Stomach smooth muscle (tissue), 2 donors: ENCODE data around the gene TNIK.

Experiments used
- H3K27ac ChIP-seq: one replicate; pipeline ENCODE4 v1.7.0; 2013; ENCODE audit warnings: mild to moderate bottlenecking, low read length, inconsistent platforms
- H3K27me3 ChIP-seq, 2 donors: one replicate each; pipeline ENCODE4 v1.7.0; 2013; ENCODE audit warnings: low read length in 2 of 2; ENCODE audit not compliant: insufficient read depth in 2 of 2, control insufficient read depth in 1 of 2
- H3K36me3 ChIP-seq, 2 donors: one replicate each; pipeline ENCODE4 v1.7.0; 2013; ENCODE audit warnings: low read length in 2 of 2; ENCODE audit not compliant: control insufficient read depth in 2 of 2, insufficient read depth in 2 of 2
- H3K4me1 ChIP-seq: one replicate; pipeline ENCODE4 v1.7.0; 2013; ENCODE audit warnings: low read length; ENCODE audit not compliant: control insufficient read depth, insufficient read depth
- H3K4me3 ChIP-seq, 2 donors: one replicate each; pipeline ENCODE4 v1.7.0; 2013; ENCODE audit warnings: low read length in 2 of 2
- H3K9ac ChIP-seq, 2 donors: one replicate each; pipeline ENCODE4 v1.7.0; 2013; ENCODE audit warnings: low read length in 2 of 2, mild to moderate bottlenecking in 1 of 2
- H3K9me3 ChIP-seq, 2 donors: one replicate each; pipeline ENCODE4 v1.7.0; 2013; ENCODE audit warnings: low read length in 2 of 2; ENCODE audit not compliant: control insufficient read depth in 2 of 2
- donor health status: healthy.
- donor health status: Pancreatic carcinoma.

Gene TNIK

DNA sequence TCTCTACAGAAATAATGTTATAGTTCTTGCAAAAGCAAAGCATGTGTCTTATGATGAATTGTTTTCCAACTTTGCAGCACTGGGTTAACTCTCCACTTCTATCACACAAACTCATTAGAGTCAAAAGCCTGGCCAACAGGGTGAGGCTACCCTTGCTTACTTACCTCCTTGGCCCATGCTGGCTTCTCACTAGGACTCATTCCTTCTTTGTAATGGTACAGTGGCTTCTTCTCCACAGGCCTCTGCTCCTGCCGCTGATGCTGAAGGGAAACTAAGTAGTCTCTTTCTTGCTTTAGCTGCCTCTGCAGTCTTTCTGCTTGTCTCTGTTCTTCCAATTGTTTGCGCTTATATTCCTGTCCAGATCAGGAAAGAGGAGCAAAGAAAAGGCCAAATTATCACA, 322.2 kb downstream of the TNIK start:
- H3K36me3 ChIP-seq, result peaks cover 16 to 23% of the 10 kb centered on the region in 2 donors
- H3K27me3 ChIP-seq, result no peaks in the 10 kb centered on the region

DNA sequence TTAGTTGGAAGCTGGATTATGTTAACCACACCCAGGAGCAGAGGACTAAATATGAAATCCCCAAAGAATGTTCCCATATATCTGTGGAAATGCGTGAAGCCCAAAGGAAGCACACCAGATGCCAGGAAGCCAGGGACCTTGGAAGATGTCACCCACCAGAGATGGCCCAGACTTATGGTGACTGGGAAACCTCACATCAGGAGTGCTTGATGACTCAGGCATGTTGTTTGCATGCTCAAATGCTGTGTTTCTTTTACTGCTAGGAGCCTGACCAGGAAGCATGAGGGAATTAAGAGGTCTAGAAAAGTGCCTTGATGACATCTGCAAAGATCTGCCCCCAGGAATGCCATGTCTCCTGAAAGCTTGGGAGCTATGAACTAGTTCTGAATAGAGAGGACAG, 324.7 kb downstream of the TNIK start:
- Histone ChIP-seq H3K4me3 (no peak overlapping the region), H3K9ac (no peak overlapping the region), H3K4me1 (no peaks in the 10 kb centered on the region), H3K9me3 (no peaks in the 10 kb centered on the region), H3K27me3 (no peaks in the 10 kb centered on the region), H3K36me3 (peaks cover 16 to 21% of the 10 kb centered on the region in 2 donors), H3K27ac (no peak overlapping the region)

More for the DNA sequence above, 322.2 kb downstream of the TNIK start:
- H3K4me1 ChIP-seq, result no peaks in the 10 kb centered on the region
- no peak overlapping the region for H3K4me3 ChIP-seq
- no peak overlapping the region for H3K27ac ChIP-seq
- H3K9ac ChIP-seq, result no peak overlapping the region
- no peaks in the 10 kb centered on the region for H3K9me3 ChIP-seq

DNA sequence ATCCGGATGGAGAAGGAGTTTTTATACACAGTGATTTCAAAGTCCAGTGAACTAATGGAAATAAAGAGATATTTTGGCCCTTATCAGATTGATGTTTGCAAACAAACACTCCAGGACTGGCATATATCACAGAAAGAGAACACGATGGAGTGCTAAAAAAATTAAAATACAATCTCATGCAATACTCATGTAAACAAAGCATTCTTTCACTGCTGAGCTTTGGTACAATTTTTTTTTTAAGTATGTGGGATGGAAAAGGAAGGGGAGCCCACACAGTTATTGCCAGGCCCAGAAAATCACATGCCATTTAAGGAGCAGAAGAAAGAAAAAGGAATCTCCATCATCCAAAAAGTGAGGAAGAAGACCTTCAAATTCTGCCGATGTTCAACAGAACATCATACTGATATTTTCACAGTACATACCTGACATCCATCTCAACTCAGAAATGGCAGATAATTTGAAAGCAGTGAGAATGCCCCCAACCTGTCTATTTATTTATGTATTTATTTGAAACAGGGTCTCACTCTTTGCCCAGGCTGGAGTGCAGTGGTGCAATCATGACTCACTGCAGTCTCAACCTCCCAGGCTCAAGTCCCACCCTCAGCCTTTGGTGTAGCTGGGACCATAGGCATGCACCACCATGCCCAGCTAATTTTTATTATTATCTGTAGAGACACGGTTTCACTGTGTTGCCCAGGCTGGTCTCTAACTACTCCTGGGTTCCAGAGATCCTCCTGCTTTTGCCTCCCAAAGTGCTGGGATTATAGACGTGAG, 326.2 kb downstream of the TNIK start:
- no peaks in the 10 kb centered on the region for H3K9me3 ChIP-seq
- H3K27ac ChIP-seq, result no peak overlapping the region
- no peak overlapping the region for H3K4me3 ChIP-seq
- H3K4me1 ChIP-seq, result no peaks in the 10 kb centered on the region
- H3K36me3 ChIP-seq, result peaks cover 12 to 13% of the 10 kb centered on the region in 2 donors
- no peaks in the 10 kb centered on the region for H3K27me3 ChIP-seq
- H3K9ac ChIP-seq, result no peak overlapping the region

DNA sequence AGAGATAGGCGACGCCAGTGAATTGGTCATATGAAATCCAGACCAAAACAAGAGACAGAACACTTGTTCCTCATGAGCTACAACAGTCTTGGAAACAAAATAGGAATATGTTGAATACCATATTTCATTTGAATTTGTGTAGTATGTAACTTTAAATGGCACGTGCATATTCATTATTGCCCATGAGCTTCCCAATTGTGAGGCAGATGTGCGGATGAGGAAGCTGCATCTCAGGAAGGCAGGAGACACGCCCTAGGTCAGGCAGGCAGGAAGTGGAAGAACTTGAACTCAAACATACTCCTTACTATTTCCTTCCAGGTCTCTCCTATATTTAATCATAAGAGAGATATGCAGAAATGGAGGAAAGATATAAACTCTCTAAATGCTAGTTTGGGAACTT, 326.9 kb downstream of the TNIK start:
- Histone ChIP-seq H3K4me3 (no peak overlapping the region), H3K4me1 (no peaks in the 10 kb centered on the region), H3K27ac (no peak overlapping the region), H3K9me3 (no peaks in the 10 kb centered on the region), H3K9ac (no peak overlapping the region), H3K27me3 (no peaks in the 10 kb centered on the region), H3K36me3 (peaks cover 12 to 16% of the 10 kb centered on the region in 2 donors)

DNA sequence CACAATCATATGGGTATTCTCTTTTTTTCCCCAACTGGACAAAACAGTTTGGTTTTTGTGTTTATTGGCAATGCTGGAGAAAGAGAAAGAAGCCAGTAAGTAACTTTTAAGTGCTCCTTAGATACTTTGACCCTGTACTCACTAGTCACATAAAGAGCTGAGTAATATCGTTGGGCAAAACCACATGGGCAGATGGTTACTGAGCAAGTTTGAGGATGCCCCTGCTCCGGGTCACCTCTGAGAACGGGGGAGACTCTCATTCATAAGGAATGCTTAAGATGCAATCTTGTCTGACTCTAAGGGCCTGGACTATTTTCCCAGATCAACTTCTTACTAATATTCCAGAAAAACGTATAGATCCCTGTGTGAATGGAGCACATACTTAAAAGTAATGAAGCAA, 327.3 kb downstream of the TNIK start:
- no peak overlapping the region for H3K4me3 ChIP-seq
- no peaks in the 10 kb centered on the region for H3K9me3 ChIP-seq
- H3K36me3 ChIP-seq, result peaks cover 12% of the 10 kb centered on the region in 2 donors
- H3K27me3 ChIP-seq, result no peaks in the 10 kb centered on the region
- no peaks in the 10 kb centered on the region for H3K4me1 ChIP-seq
- H3K9ac ChIP-seq, result no peak overlapping the region
- no peak overlapping the region for H3K27ac ChIP-seq

DNA sequence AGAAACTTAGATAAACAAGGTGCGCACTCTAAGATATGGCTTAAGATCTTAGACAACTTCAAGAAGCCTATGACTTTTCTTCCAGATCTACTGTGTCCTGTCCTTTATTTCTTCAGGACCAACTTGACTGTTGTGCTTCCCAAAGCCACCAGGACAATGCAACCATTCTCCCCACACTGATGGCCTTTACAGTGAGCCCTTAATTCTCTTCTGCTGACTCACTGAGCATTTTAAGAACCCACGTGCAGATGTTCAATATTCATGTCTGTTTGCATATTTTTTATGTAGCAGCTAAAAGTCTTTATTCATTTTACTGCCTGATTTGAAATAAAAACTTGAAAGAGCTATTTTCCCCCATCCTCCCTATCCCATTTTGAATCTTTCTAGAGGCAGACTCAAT, 330.4 kb downstream of the TNIK start:
- Histone ChIP-seq H3K27me3 (no peaks in the 10 kb centered on the region), H3K27ac (no peak overlapping the region)

DNA sequence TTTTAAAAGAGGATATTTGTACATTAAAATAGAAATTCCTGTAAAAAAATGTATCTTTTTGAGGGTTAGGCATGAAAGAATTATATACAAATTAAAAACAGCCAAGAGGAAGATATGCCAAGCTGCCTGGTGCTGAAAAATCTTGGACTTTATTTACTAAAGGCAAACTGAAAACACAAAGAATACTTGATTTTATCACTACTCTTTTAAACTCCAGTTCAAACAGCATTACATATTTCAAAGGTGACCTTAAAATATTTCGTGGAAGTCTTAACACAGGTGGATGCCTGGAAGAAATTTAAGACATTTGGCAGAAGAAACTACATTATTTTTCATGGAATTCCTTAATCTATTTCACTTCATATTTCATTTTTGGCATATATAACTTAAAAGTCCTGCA, 332.6 kb downstream of the TNIK start:
- H3K4me3 ChIP-seq, result no peak overlapping the region
- no peak overlapping the region for H3K9ac ChIP-seq
- H3K4me1 ChIP-seq, result no peaks in the 10 kb centered on the region
- no peaks in the 10 kb centered on the region for H3K27me3 ChIP-seq
- H3K36me3 ChIP-seq, result peaks cover 9 to 11% of the 10 kb centered on the region in 2 donors
- H3K9me3 ChIP-seq, result no peaks in the 10 kb centered on the region
- no peak overlapping the region for H3K27ac ChIP-seq

More for the DNA sequence above, 330.4 kb downstream of the TNIK start:
- H3K4me1 ChIP-seq, result no peaks in the 10 kb centered on the region
- H3K9ac ChIP-seq, result no peak overlapping the region
- H3K36me3 ChIP-seq, result peaks cover 9 to 11% of the 10 kb centered on the region in 2 donors
- no peaks in the 10 kb centered on the region for H3K9me3 ChIP-seq
- no peak overlapping the region for H3K4me3 ChIP-seq

DNA sequence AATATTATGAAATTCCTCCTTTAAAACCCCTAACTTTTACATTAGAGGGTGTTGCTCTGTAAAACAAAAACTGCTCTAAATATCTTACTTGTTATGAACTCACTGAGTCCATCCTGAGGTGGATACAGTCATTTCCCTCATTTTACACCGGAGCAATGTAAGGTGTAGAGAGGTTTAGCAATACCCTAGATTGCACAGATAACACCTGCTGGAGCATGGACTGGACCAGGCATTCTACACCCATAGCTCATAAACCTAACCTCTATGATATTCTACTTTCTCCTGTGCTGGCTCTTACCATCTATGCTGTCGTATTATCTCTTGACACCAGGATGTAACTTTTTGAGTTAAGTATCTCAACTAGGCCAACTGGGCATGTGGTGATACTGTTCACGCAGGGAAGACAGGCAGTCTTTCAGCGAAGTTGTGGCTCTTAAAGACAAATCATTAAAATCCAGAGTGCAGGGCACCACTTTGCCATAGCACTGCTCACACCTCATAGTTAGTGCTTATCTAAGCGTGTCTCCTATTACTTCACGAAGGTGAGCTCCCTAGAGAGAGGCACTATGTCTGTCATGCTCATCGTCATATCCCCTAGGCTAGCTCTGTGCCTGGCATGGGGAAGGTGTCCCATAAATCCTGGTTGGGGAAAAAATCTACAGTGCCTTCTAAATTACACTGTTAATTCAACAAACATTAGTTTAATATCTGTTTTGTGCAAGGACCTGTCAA, 333.6 kb downstream of the TNIK start:
- no peaks in the 10 kb centered on the region for H3K4me1 ChIP-seq
- H3K9ac ChIP-seq, result no peak overlapping the region
- no peak overlapping the region for H3K27ac ChIP-seq
- H3K27me3 ChIP-seq, result no peaks in the 10 kb centered on the region
- no peak overlapping the region for H3K4me3 ChIP-seq
- no peaks in the 10 kb centered on the region for H3K9me3 ChIP-seq
- H3K36me3 ChIP-seq, result peaks cover 14 to 15% of the 10 kb centered on the region in 2 donors

DNA sequence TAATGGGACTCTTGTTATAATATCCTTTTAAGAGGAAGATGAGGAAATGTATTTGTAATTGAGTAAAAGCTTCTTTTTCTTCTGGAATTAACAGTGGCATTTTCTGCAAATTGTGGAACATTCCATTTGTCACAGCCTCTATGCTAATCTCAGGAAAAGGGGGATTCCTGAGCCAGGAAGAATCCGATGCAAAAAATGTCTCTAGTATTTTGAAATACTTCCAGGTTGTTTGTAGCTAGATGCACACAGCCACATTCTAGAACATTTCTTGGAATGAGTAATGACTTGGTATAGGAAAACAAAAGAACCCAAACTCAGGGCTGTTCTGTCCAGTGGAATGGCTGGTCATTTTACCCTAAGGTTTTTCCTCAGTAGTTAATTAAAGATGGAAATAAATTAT, 335.2 kb downstream of the TNIK start:
- Histone ChIP-seq H3K4me1 (peaks cover 2% of the 10 kb centered on the region), H3K4me3 (no peak overlapping the region), H3K36me3 (peaks cover 19 to 21% of the 10 kb centered on the region in 2 donors), H3K9ac (no peak overlapping the region), H3K9me3 (no peaks in the 10 kb centered on the region), H3K27ac (no peak overlapping the region), H3K27me3 (no peaks in the 10 kb centered on the region)

DNA sequence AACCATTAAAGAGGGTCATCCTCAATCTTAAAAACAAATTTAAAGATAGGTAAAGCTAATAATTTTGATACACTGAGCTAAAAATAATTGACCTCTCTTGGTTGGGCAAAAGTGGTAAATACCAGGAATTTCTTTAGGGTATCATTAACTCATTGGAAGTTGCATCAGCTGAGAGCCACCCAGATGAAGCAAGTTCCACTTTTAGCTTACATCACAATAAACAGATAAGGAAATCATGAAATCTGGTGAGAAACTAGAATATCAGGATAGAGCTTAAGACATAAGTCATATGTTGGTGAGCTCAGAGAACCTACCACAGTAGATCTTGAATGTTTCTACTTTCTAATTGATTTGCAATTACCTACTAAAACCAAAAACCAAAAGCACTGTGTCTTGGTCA, 336.3 kb downstream of the TNIK start:
- Histone ChIP-seq H3K9me3 (no peaks in the 10 kb centered on the region), H3K4me3 (no peak overlapping the region), H3K27ac (no peak overlapping the region), H3K9ac (no peak overlapping the region), H3K27me3 (no peaks in the 10 kb centered on the region), H3K4me1 (peaks cover 2% of the 10 kb centered on the region), H3K36me3 (peaks cover 18 to 19% of the 10 kb centered on the region in 2 donors)

DNA sequence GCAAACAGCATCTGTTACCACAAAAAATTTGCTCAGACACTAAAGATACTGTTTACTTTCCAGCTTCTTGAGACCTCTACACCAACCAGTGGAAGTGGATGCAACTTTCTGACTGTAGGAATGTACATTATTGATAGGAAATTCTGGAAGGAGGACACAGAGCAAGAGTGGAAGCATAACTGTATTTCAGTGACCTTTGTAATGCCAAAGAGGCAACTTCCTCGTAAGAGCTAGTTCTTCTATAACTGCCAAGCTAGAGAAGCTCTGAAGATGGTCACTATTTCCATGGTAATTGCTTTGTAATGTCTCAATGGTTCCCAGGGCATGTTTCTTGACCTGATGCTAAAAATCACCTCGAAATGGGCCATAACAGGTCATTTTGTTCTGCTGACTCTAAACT, 337.3 kb downstream of the TNIK start:
- no peak overlapping the region for H3K27ac ChIP-seq
- no peak overlapping the region for H3K4me3 ChIP-seq
- H3K9ac ChIP-seq, result no peak overlapping the region
- H3K9me3 ChIP-seq, result no peaks in the 10 kb centered on the region
- H3K36me3 ChIP-seq, result peaks cover 15 to 19% of the 10 kb centered on the region in 2 donors
- no peaks in the 10 kb centered on the region for H3K27me3 ChIP-seq
- peaks cover 2% of the 10 kb centered on the region for H3K4me1 ChIP-seq
